Ramos (cell line): Measurements from ENCODE around the gene CPE.

Experiments
- in situ Hi-C: fragments of 300-500 bp; cut with MboI; formaldehyde crosslinking; loops from one replicate; pipeline ENCODE4 v1.14.3; 2022; ENCODE audit warnings: low sequenced_read_pairs; ENCODE audit not compliant: unreplicated experiment

Gene CPE

GRCh38 chr4:165364452-165365080, 14.2 kb upstream of the CPE start:
- in situ Hi-C loops, result no loop called here

- in situ Hi-C loops, result no loop called here
Observed at GRCh38 chr4:165367040-165367439, 11.8 kb upstream of the CPE start.

GRCh38 chr4:165368114-165368513, 10.7 kb upstream of the CPE start:
- in situ Hi-C loops, result no loop called here

DNA sequence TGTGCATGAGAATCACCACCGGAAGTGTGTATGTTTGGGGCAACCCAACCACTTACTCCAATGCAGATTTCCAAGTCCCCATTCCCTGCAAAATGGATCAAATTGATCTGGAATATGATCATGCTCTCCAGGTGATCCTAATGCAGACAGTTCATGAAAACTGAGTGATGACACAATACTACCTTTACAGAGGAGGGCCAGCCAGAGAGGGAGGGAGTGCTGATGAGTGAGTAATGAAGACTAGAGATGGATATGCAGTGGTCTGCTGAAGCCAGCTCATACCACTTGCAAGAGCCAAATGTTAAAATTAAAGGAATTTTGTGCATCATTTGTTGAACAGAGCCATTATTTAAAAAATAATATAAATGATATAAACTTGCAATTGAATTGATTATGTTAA, 10.2 kb upstream of the CPE start:
- in situ Hi-C loops, result no loop called here

DNA sequence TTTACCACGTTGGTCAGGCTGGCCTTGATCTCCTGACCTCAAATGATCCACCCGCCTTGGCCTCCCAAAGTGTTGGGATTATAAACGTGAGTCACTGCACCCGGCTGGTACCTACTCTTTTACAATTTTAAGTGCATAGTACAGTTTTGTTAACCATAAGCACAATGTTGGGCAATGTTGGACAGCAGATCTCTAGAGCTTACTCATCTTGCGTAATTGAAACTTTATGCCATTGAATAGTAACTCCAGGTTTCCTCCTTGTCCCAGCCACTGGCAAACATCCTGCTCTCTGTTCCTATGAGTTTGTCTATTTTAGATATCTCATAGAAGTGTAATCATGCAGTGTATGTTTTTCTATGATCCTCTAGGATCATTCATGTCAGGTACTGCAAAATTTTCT, 9.3 kb upstream of the CPE start:
- in situ Hi-C loops, result no loop called here

- in situ Hi-C loops, result no loop called here
Observed at GRCh38 chr4:165370530-165370929, 8.3 kb upstream of the CPE start.

- in situ Hi-C loops, result no loop called here
Observed at GRCh38 chr4:165375465-165375864, 3.3 kb upstream of the CPE start.

- in situ Hi-C loops, result no loop called here
Observed at GRCh38 chr4:165378398-165378744, 437 bp upstream of the CPE start.

GRCh38 chr4:165379678-165380064, 863 bp downstream of the CPE start:
- in situ Hi-C loops, result no loop called here

DNA sequence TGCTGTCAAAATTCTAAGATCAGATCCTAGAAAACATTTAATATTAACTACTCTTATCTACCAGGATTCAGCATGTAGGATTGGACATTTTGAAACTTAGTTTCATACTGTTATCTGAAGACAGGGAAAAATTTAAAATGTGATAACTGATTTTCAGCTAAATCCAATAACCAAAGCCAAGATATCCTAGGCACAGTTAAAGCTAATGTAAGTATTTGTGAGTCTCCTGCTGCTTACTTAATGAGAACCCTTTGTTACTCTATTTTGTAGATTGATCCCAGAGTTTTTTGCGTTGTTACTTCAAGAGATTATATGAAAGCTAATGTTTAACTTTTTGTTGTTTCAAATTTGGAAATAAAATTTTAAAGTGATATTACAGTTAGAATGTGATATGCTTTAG, 2.0 kb downstream of the CPE start:
- in situ Hi-C loops, result no loop called here

DNA sequence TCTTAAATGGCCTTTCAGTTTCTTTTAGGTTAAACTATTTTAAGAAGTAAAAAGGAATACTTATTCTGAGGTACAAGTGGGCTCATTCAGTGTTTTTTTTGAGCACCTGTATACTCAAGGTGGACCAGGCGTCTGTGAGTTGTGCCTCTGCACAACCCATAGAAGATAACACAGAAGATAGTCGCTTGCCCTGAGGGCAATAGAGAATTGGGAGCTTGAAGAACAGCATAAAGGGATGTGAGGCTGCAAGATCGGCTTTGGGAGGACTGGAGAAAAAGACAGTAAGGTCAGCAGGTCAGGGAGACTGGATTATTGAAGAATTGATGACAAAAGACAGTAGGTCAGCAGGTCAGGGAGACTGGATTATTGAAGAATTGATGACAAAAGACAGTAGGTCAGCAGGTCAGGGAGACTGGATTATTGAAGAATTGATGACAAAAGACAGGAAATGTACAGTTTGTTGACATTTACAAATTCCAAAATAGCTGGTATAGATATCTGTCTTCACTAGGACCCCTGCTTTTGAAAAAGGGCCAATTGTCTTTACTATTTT, 3.1 kb downstream of the CPE start:
- in situ Hi-C loops, result no loop called here

GRCh38 chr4:165382640-165383039, 3.8 kb downstream of the CPE start:
- in situ Hi-C loops, result no loop called here

GRCh38 chr4:165383591-165384073, 4.8 kb downstream of the CPE start:
- in situ Hi-C loops, result no loop called here

DNA sequence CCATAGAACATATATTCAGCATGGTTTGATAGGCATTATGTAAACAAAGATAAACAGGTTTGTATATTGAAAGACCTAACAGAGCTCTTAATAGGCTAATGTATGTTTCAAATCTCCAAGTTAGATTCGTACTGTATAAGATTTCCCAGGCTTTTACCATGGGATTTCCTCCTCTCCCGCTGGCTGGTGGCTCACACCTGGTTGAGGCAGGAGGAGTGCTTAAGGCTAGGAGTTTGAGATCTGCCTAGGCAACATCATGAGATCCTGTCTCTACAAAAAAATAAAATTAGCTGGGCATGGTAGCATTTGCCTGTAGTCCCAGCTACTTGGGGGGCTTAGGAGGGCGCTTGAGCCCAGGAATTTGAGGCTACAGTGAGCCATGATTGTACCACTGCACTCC, 5.4 kb downstream of the CPE start:
- in situ Hi-C loops, result no loop called here

DNA sequence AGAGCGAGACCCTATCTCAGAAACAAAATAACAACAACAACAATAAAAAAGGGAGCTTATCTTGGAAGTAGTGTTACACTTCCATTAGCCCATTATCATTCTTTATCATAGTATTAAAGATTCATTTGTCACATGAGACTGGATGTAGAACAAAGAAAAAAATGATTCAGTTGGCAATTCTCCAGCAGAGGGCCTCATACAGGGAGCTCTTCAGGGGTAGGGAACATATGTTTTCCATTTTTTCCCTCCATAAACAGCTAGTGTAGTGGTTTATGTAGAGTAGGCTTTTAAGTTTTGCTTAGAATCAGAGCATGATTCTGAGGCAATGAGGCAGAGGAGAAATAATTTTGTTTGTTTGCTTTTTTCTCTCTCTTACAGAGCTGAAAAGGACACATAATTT, 5.8 kb downstream of the CPE start:
- in situ Hi-C loops, result no loop called here

GRCh38 chr4:165385126-165385525, 6.3 kb downstream of the CPE start:
- in situ Hi-C loops, result no loop called here

GRCh38 chr4:165386328-165386727, 7.5 kb downstream of the CPE start:
- in situ Hi-C loops, result no loop called here

- in situ Hi-C loops, result no loop called here
Observed at GRCh38 chr4:165388756-165389155, 9.9 kb downstream of the CPE start.

GRCh38 chr4:165393051-165393450, 14.2 kb downstream of the CPE start:
- in situ Hi-C loops, result no loop called here

DNA sequence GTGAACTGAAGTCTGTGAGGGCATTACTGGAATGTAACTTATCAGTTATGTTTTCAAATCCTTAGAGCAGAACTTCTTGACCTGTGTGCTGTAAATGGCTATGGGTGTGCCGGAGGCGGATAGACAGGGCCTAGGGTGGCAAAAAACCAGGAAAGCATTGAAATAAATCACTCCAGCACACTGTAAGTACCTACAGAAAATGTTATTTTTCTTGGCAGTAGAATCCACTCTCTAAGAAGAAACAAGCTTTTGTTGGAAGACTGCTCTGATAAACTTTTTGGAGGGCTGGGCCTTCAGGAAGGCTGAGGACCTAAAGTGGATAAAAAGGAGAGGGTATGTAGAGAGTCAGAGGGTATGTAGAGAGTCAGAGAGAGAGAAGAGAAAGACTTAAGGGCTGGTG, 14.9 kb downstream of the CPE start:
- in situ Hi-C loops, result no loop called here

- in situ Hi-C loops, result no loop called here
Observed at GRCh38 chr4:165394275-165394674, 15.5 kb downstream of the CPE start.

DNA sequence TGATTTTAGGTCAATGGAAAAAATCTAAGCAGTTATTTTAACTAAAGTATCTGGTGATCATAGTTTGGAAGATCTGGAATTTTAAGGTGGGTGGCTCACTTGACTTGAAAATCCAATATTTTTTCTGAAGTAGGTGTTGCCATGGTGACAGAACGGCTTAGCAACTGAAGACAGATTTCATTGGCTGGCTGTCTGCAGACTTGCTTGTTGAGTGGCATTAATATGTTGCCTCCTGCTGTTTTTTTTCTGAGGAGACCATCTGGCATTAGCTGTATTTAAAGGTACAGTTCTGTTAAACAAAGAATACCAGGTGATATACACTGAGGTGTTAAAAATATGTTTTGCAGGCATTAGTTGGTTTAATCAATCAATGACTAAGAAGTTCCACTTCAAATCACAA, 19.8 kb downstream of the CPE start:
- in situ Hi-C loops, result no loop called here

DNA sequence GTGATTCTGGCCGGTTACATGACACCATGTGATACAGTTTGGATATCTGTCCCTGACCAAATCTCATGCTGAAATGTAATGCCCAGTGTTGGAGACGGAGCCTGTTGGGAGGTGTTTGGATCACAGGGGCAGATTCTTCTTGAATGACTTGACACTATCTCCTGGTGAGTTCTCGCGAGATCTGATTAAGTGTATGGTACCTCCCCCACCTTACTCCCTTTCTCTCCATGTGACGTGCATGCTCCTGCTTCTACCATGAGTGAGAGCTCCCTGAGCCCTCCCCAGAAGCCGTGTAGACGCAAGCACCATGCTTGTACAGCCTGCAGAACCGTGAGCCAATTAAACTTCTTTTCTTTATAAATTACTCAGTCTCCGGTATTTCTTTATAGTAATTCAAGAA, 23.6 kb downstream of the CPE start:
- in situ Hi-C loops, result no loop called here
